GM12864 (cell line): ENCODE data around the gene MRPL46.

Experiments used
- DNase-seq: peaks from one replicate; pipeline ENCODE4 v3.0.0-alpha.2; 2011; ENCODE audit warnings: low read depth
- H3K4me3 ChIP-seq: 2 replicates; pipeline ENCODE4 v1.5.1; 2011; ENCODE audit warnings: mild to moderate bottlenecking, low read depth, low read length, control low read depth
- TF ChIP-seq, protein P1 (sequence below): IDR thresholded peaks from 2 replicates; pipeline ENCODE4 v1.5.1; 2011; ENCODE audit warnings: low read depth, mild to moderate bottlenecking, moderate library complexity, low read length, control low read depth, inconsistent platforms; ENCODE audit errors: missing control alignments

Gene MRPL46

DNA sequence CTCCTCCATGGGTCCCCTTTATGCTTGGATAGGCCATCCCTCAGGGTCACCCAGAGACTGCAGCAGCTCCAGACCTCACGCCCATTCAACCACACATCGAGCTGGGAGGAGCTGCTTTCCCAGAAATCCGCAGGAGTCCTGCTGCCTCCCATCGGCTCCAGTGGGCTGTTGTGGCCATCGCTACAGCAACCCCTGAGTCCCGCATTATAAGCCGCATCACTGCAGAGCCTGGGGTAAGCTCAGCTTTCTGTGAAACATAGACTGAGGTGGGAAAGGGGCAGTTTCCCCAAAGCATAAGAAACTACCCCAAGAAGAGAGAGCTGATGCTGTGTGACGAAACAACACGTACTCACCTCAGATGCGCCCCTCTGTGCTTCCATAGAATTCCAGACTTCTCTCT is 35.7 kb downstream of the MRPL46 start:
- H3K4me3 ChIP-seq, result no peak overlapping the region
- TF ChIP-seq, protein P1, sequence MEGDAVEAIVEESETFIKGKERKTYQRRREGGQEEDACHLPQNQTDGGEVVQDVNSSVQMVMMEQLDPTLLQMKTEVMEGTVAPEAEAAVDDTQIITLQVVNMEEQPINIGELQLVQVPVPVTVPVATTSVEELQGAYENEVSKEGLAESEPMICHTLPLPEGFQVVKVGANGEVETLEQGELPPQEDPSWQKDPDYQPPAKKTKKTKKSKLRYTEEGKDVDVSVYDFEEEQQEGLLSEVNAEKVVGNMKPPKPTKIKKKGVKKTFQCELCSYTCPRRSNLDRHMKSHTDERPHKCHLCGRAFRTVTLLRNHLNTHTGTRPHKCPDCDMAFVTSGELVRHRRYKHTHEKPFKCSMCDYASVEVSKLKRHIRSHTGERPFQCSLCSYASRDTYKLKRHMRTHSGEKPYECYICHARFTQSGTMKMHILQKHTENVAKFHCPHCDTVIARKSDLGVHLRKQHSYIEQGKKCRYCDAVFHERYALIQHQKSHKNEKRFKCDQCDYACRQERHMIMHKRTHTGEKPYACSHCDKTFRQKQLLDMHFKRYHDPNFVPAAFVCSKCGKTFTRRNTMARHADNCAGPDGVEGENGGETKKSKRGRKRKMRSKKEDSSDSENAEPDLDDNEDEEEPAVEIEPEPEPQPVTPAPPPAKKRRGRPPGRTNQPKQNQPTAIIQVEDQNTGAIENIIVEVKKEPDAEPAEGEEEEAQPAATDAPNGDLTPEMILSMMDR, result no peak
- DNase-seq, result no peak

DNA sequence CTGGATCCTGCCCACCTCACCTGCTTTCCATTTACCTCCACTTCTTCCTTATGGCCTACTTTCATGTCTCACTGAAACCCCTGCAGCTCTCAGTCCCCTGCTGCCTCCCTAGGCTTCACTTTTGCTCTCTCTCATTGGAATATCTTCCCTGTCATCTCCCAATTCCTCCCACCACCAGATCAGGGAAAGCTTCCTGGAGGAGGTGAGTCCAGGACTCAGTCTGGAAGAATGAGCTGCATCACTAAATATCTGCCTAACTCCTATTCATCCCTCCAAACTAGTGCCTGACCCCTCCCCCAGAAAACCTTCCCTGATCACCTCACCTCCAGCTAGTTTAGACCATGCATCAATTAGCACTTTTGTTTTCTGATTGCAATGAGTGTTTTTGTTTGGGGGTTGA is 37.1 kb downstream of the MRPL46 start:
- no peak overlapping the region for H3K4me3 ChIP-seq
- no peak for DNase-seq
- TF ChIP-seq, protein P1, result no peak

DNA sequence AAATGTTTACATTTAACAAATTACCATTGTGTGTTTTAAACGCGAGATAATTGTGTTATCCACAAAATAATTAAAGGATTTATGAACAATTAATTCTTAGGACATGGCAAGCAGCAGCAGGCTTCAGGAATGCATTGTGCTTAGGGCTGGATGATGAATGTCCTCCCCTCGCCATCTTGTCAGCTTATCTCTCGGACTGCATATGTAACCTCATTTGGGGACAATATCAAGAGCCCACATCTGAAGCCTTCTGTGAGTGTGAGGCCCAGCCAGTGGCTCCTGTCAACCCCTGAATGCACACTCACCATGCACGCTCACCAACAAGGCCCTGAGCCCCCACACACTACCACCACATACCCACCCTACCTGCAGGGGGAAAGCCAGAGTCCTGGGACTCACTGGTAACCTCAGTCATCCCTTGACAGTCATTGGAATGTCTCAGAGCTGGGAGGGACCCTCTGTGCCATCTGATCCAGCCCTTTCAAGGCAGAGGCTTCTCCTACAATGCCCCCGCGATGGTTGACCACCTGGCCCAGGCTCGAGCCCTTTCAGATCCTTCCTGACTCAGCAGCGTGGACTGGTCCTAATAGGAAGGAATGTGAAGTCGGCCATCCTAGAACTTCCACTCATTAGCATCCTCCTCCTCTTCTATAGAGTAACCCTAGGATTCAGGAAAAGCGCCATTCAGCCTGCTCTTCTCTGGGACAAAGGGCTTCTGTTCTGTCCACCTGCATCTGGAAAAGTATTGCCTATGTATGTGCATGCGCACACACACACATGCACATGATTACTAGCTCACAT is 38.2 kb downstream of the MRPL46 start:
- TF ChIP-seq, protein P1, result no peak
- no peak overlapping the region for H3K4me3 ChIP-seq

DNA sequence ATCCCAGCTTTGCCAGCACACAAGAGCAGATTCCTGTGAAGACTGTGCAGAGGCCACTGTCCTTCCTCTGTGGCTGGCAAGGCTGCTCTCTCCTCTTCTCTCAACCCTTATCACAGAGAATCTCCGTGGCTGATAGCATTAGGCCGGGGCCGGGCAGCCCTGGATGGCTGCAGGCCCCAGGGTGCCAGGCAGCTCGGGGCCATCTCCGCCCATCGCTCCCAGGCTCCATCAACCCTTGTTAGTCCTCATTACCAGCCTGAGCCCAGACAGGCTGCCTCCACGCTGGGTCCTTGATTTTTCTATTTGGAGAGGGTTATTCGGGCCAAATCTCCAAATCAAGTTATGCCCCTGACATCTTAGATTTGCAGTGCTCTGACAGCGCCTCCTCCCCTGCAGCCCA is 39.1 kb downstream of the MRPL46 start:
- TF ChIP-seq, protein P1, result no peak
- no peak overlapping the region for H3K4me3 ChIP-seq
- DNase-seq, result no peak

More for the DNA sequence above, 38.2 kb downstream of the MRPL46 start:
- DNase-seq, result no peak

DNA sequence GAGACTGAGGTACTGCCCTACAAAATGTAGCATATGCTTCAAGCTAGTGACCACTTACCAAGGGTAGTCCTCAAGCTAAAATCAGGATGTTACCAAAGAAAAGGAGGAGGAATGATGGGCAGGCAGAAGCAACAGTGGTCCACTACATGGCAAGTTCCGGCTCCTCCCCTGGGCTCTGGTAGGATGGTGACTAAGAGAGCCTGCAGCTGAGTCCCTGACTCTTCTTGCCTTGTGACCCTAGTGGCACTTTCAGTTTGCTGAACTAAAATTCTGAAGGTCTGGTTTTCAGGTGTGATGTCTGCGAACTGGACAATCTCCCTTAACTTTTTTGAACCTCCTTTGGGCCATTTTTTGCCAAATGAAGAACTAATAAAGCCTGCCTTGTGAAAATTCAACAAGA is 40.9 kb downstream of the MRPL46 start:
- no peak overlapping the region for H3K4me3 ChIP-seq
- DNase-seq, result no peak
- TF ChIP-seq, protein P1, result no peak

DNA sequence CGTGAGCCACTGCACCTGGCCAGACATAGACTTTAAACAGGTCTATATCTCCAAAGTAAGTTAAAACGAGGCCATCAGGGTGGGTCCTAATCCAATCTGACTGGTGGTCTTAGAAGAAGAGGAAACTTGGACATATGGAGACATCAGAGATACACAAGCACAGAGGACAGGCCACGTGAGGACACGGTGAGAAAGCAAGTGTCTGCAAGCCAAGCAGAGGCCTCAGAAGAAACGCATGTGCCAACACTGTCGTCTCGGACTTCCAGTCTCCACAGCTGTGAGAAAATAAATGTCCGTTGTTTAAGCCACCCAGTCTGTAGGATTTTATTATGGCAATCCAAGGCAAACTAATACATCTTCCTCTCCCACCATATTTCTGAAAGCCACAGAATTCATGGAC is 43.9 kb downstream of the MRPL46 start:
- no peak for DNase-seq
- TF ChIP-seq, protein P1, result no peak
- H3K4me3 ChIP-seq, result no peak overlapping the region

DNA sequence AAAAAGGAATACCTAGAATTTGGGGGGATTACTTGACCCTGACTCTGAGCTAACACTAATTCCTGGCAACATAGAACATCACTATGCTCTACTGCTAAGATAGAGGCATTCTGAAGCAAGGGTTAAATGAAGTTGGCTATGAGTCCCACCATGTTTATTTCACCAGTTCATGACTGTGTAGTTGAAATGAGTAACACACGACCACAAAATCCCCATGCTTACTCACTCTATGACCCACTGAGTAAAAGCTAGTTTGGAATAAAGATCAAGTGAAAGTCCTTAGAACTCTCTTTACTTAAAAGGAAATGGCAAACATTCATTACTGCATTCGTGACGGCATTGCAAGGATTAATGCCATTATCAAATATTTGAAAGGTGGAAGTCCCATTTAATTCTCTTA is 47.4 kb downstream of the MRPL46 start:
- TF ChIP-seq, protein P1, result no peak
- DNase-seq, result no peak
- H3K4me3 ChIP-seq, result no peak overlapping the region
